T-cell (primary cell): ENCODE measurements around the gene TAC4. TPM values are rescaled to one million over a fixed set of nuclear protein-coding genes. Genes with fewer than 3 reads are reported as not detected.

Experiments used
- ATAC-seq, 4 experiments: fragments of 200-7000 bp in 3 of 4; fragments of 150-1000 bp in 1 of 4; cut with Tn5 transposase; replicated peaks in 1 of 4; 1 replicate in 3 of 4; 2 replicates in 1 of 4; pipeline ENCODE4 v1.10.0; 2021; ENCODE audit warnings: moderate library complexity in 3 of 4, mild to moderate bottlenecking in 2 of 4, moderate number of reproducible peaks in 1 of 4
- CTCF ChIA-PET, 2 donors: fragments of 300-600 bp; sonication (Branson Sonifier 250); formaldehyde crosslinking; loops; one replicate each; lab custom pipeline; 2022; ENCODE audit warnings: antibody characterized with exemption in 2 of 2; lab: Charles Lee
- POLR2A ChIA-PET, 2 donors: fragments of 300-600 bp; sonication (Branson Sonifier 250); formaldehyde crosslinking; loops; one replicate each; lab custom pipeline; 2022; ENCODE audit warnings: antibody characterized with exemption in 2 of 2; lab: Charles Lee
- DNase-seq, 35 experiments: peaks; one replicate each; pipeline versions ENCODE4 v3.0.0 to v3.0.0-alpha.2; 2013 to 2023
- H3K27ac ChIP-seq: one replicate; pipeline ENCODE4 v1.5.1; 2013; ENCODE audit warnings: low read length
- H3K27me3 ChIP-seq, 2 experiments: replicated peaks in 1 of 2; 1 replicate in 1 of 2; 2 replicates in 1 of 2; pipeline versions ENCODE4 v1.6.1 to v1.7.0; 2013; ENCODE audit warnings: low read length in 1 of 2, mixed read lengths in 1 of 2; ENCODE audit not compliant: control insufficient read depth in 2 of 2, insufficient read depth in 2 of 2; ENCODE audit errors: extremely low read depth in 1 of 2
- H3K36me3 ChIP-seq, 2 donors: 1 replicate in 1 of 2; 2 replicates in 1 of 2; pipeline versions ENCODE4 v1.6.1 to v1.7.0; 2013; ENCODE audit warnings: low read length in 1 of 2; ENCODE audit not compliant: control insufficient read depth in 2 of 2, insufficient read depth in 1 of 2; ENCODE audit errors: extremely low read depth in 1 of 2
- H3K4me1 ChIP-seq, 2 experiments: 1 replicate in 1 of 2; 2 replicates in 1 of 2; pipeline versions ENCODE4 v1.6.1 to v1.7.0; 2013; ENCODE audit warnings: low read length in 2 of 2, mixed read lengths in 1 of 2; ENCODE audit not compliant: insufficient read depth in 2 of 2, control insufficient read depth in 1 of 2; ENCODE audit errors: extremely low read depth in 1 of 2
- H3K4me3 ChIP-seq, 2 donors: 1 replicate in 1 of 2; 2 replicates in 1 of 2; pipeline versions ENCODE4 v1.5.1 to v1.7.0; 2013; ENCODE audit warnings: mild to moderate bottlenecking in 2 of 2, low read length in 1 of 2, moderate library complexity in 1 of 2; ENCODE audit not compliant: control insufficient read depth in 1 of 2; ENCODE audit errors: extremely low read depth in 1 of 2
- H3K9me3 ChIP-seq: 2 replicates; pipeline ENCODE4 v1.7.0; 2013
- H3K27ac Mint-ChIP-seq, 2 donors: one replicate each; pipeline ENCODE4 v1.8.0; 2020 to 2021; ENCODE audit warnings: mild to moderate bottlenecking in 2 of 2, mixed read lengths in 2 of 2
- H3K27me3 Mint-ChIP-seq, 2 donors: one replicate each; pipeline ENCODE4 v1.8.0; 2021 to 2022; ENCODE audit warnings: mixed read lengths in 2 of 2
- H3K36me3 Mint-ChIP-seq: one replicate; pipeline ENCODE4 v1.8.0; 2021; ENCODE audit warnings: mixed read lengths
- H3K4me1 Mint-ChIP-seq, 3 donors: one replicate each; pipeline ENCODE4 v1.8.0; 2020 to 2022; ENCODE audit warnings: mixed read lengths in 3 of 3, mild to moderate bottlenecking in 1 of 3
- H3K4me3 Mint-ChIP-seq, 3 donors: one replicate each; pipeline ENCODE4 v1.8.0; 2020 to 2022; ENCODE audit warnings: mild to moderate bottlenecking in 3 of 3, mixed read lengths in 3 of 3, moderate library complexity in 3 of 3
- H3K9me3 Mint-ChIP-seq, 3 donors: one replicate each; pipeline ENCODE4 v1.8.0; 2020 to 2022; ENCODE audit warnings: mixed read lengths in 3 of 3
- WGBS: methylation state at CpG from one replicate; pipeline ENCODE4 v1.1.5; 2013; ENCODE audit warnings: missing lambda C conversion rate; ENCODE audit not compliant: insufficient coverage; 5-methylcytosine and 5-hydroxymethylcytosine counted together
- total RNA-seq, 35 experiments: library from RNA in 6 of 35; stranded (reverse) in 6 of 35; fragments of 120-200 nt in 1 of 35; gene quantifications; one replicate each; pipeline versions ENCODE4 v1.2.1 to v1.2.4 and lab custom pipeline; 2013 to 2026

Gene TAC4
- total RNA-seq, 5 donors from 2014 or later (not counting 1 experiment from before 2014, with no cell fraction given) = not detected

- Mint-ChIP-seq H3K27me3 (peaks cover 0 to 2% of the 10 kb centered on the region in 2 donors), H3K27ac (no peak overlapping the region), H3K36me3 (no peaks in the 10 kb centered on the region), H3K4me1 (peaks cover 15 to 22% (median 17%) of the 10 kb centered on the region in 3 donors), H3K9me3 (no peaks in the 10 kb centered on the region), H3K4me3 (no peak overlapping the region)
- Histone ChIP-seq H3K4me3 (no peak overlapping the region), H3K27me3 (peaks cover 0 to 31% of the 10 kb centered on the region in 2 experiments), H3K4me1 (peaks cover 10 to 18% of the 10 kb centered on the region in 2 experiments), H3K36me3 (no peaks in the 10 kb centered on the region), H3K27ac (no peak overlapping the region), H3K9me3 (no peaks in the 10 kb centered on the region)
- DNase-seq (no peak), ATAC-seq (no peak)
- POLR2A ChIA-PET = no interaction called here
- CTCF ChIA-PET = interaction anchor here in 1 of 2 donors (0.5 kb wide), 1 partner anchor 27 kb away, joined by 3 read pairs; no protein-coding TSS in a partner anchor
- 29% methylated on average over 1 of the region's 1 CpG for WGBS
Measured at GRCh38 chr17:49869038-49869374, 21.1 kb upstream of the TAC4 start.

GRCh38 chr17:49866882-49867413 is 19.1 kb upstream of the TAC4 start:
- Histone ChIP-seq H3K36me3 (no peaks in the 10 kb centered on the region), H3K4me3 (no peak overlapping the region), H3K9me3 (no peaks in the 10 kb centered on the region), H3K27me3 (peaks cover 0 to 32% of the 10 kb centered on the region in 2 experiments), H3K27ac (no peak overlapping the region), H3K4me1 (peaks cover 0 to under 1% of the 10 kb centered on the region in 2 experiments)
- peaks cover 0 to 9% (median 2%) of the 10 kb centered on the region in 3 donors for H3K4me1 Mint-ChIP-seq
- no peak overlapping the region for H3K4me3 Mint-ChIP-seq
- no peak overlapping the region for H3K27ac Mint-ChIP-seq
- DNase-seq (no peak), ATAC-seq (no peak)
- H3K9me3 Mint-ChIP-seq = no peaks in the 10 kb centered on the region
- WGBS = 80% methylated on average over 1 of the region's 3 CpGs
- POLR2A ChIA-PET = no interaction called here
- H3K27me3 Mint-ChIP-seq = peaks cover 0 to 6% of the 10 kb centered on the region in 2 donors
- H3K36me3 Mint-ChIP-seq = no peaks in the 10 kb centered on the region
- CTCF ChIA-PET = no interaction called here

GRCh38 chr17:49866019-49866380 is 18.1 kb upstream of the TAC4 start:
- peaks cover 3 to 12% of the 10 kb centered on the region in 2 donors for H3K27me3 Mint-ChIP-seq
- no peak overlapping the region for H3K4me3 Mint-ChIP-seq
- Histone ChIP-seq H3K4me1 (peaks cover 0 to 7% of the 10 kb centered on the region in 2 experiments), H3K4me3 (no peak overlapping the region), H3K36me3 (no peaks in the 10 kb centered on the region), H3K27me3 (peaks cover 2 to 39% of the 10 kb centered on the region in 2 experiments), H3K27ac (no peak overlapping the region), H3K9me3 (no peaks in the 10 kb centered on the region)
- no peak overlapping the region for H3K27ac Mint-ChIP-seq
- WGBS = no CpG with 5 or more reads among the region's 1 CpG
- CTCF ChIA-PET = interaction anchor here in 1 of 2 donors (0.6 kb wide), 1 partner anchor 91 kb away, joined by 3 read pairs; no protein-coding TSS in a partner anchor
- peaks cover 2 to 12% (median 3%) of the 10 kb centered on the region in 3 donors for H3K4me1 Mint-ChIP-seq
- POLR2A ChIA-PET = no interaction called here
- ATAC-seq = no peak
- no peak for DNase-seq
- H3K9me3 Mint-ChIP-seq = no peaks in the 10 kb centered on the region
- no peaks in the 10 kb centered on the region for H3K36me3 Mint-ChIP-seq

GRCh38 chr17:49862781-49863331 is 15.0 kb upstream of the TAC4 start:
- H3K36me3 ChIP-seq = no peaks in the 10 kb centered on the region
- WGBS = 51% methylated on average over 16 of the region's 17 CpGs
- DNase-seq = no peak
- peaks cover 0 to 10% of the 10 kb centered on the region in 2 experiments for H3K4me1 ChIP-seq
- ChIA-PET CTCF (interaction anchor here in 1 of 2 donors (0.7 kb wide), 1 partner anchor 135 kb away, joined by 3 read pairs; no protein-coding TSS in a partner anchor), POLR2A (no interaction called here)
- no peaks in the 10 kb centered on the region for H3K9me3 ChIP-seq
- H3K4me3 ChIP-seq = no peak overlapping the region
- no peak overlapping the region for H3K27ac Mint-ChIP-seq
- no peaks in the 10 kb centered on the region for H3K9me3 Mint-ChIP-seq
- ATAC-seq = no peak
- H3K27me3 Mint-ChIP-seq = peaks cover 5 to 13% of the 10 kb centered on the region in 2 donors
- peaks cover 3 to 7% (median 4%) of the 10 kb centered on the region in 3 donors for H3K4me1 Mint-ChIP-seq
- peaks cover 2 to 31% of the 10 kb centered on the region in 2 experiments for H3K27me3 ChIP-seq
- H3K36me3 Mint-ChIP-seq = no peaks in the 10 kb centered on the region
- H3K27ac ChIP-seq = no peak overlapping the region
- no peak overlapping the region for H3K4me3 Mint-ChIP-seq

GRCh38 chr17:49861150-49861884 is 13.4 kb upstream of the TAC4 start:
- no peak overlapping the region for H3K4me3 Mint-ChIP-seq
- DNase-seq (peak; percentile 15 to 81 (median 46)), ATAC-seq (peak; percentile 58 to 74 (median 64))
- H3K4me3 ChIP-seq = no peak overlapping the region
- peaks cover 3 to 7% (median 4%) of the 10 kb centered on the region in 3 donors for H3K4me1 Mint-ChIP-seq
- H3K9me3 ChIP-seq = no peaks in the 10 kb centered on the region
- peaks cover 5 to 13% of the 10 kb centered on the region in 2 donors for H3K27me3 Mint-ChIP-seq
- H3K9me3 Mint-ChIP-seq = no peaks in the 10 kb centered on the region
- peaks cover 2 to 31% of the 10 kb centered on the region in 2 experiments for H3K27me3 ChIP-seq
- H3K27ac ChIP-seq = no peak overlapping the region
- H3K4me1 ChIP-seq = peaks cover 0 to 10% of the 10 kb centered on the region in 2 experiments
- POLR2A ChIA-PET = interaction anchor here in 1 of 2 donors (0.7 kb wide), 1 partner anchor 55 kb away, joined by 8 read pairs; no protein-coding TSS in a partner anchor
- no peaks in the 10 kb centered on the region for H3K36me3 Mint-ChIP-seq
- WGBS = 49% methylated on average over 13 of the region's 16 CpGs
- H3K36me3 ChIP-seq = no peaks in the 10 kb centered on the region
- H3K27ac Mint-ChIP-seq = no peak overlapping the region
- CTCF ChIA-PET = interaction anchor here (0.6 to 3.0 kb wide), 6 partner anchors 132 to 407 kb away, joined by 3 to 26 read pairs (median 6); no protein-coding TSS in a partner anchor
